H9 (cell line): Measurements from ENCODE around the gene METTL25B. TPM values are rescaled to one million over a fixed set of nuclear protein-coding genes. Genes with fewer than 3 reads are reported as not detected.
"Not testable (repeated sequence)": the region's sequence is repeated elsewhere in the genome, so short reads cannot be mapped to it uniquely, and the experiment has no call there.

Experiments
- DNase-seq: peaks from one replicate; pipeline ENCODE4 v3.0.0-alpha.2; 2017
- H2AFZ ChIP-seq: one replicate; pipeline ENCODE4 v1.6.1; 2013; ENCODE audit warnings: mild to moderate bottlenecking, low read length, control low read depth, moderate library complexity
- H2AK5ac ChIP-seq: 2 replicates; pipeline ENCODE4 v1.6.1; 2013; ENCODE audit warnings: low read length, control low read depth, mixed read lengths; ENCODE audit not compliant: insufficient read length
- H2BK120ac ChIP-seq: one replicate; pipeline ENCODE4 v1.6.1; 2013; ENCODE audit warnings: low read depth, mild to moderate bottlenecking, low read length, control low read depth, inconsistent platforms; ENCODE audit not compliant: poor library complexity, severe bottlenecking
- H2BK12ac ChIP-seq: 2 replicates; pipeline ENCODE4 v1.6.1; 2013; ENCODE audit warnings: low read length, control low read depth, mixed read lengths, low read depth; ENCODE audit not compliant: insufficient read length
- H2BK15ac ChIP-seq: 2 replicates; pipeline ENCODE4 v1.6.1; 2013; ENCODE audit warnings: low read depth, low read length, control low read depth
- H2BK20ac ChIP-seq: one replicate; pipeline ENCODE4 v1.6.1; 2013; ENCODE audit warnings: low read depth, mild to moderate bottlenecking, low read length, control low read depth, inconsistent platforms; ENCODE audit not compliant: poor library complexity, severe bottlenecking
- H2BK5ac ChIP-seq: 2 replicates; pipeline ENCODE4 v1.6.1; 2013; ENCODE audit warnings: low read length, control low read depth, mixed read lengths; ENCODE audit not compliant: insufficient read length
- H3K14ac ChIP-seq: 2 replicates; pipeline ENCODE4 v1.6.1; 2013; ENCODE audit warnings: low read length, control low read depth; ENCODE audit not compliant: insufficient read depth
- H3K18ac ChIP-seq: 2 replicates; pipeline ENCODE4 v1.6.1; 2013; ENCODE audit warnings: low read depth, mild to moderate bottlenecking, mixed read lengths, low read length, control low read depth; ENCODE audit not compliant: insufficient read length
- H3K23ac ChIP-seq: 2 replicates; pipeline ENCODE4 v1.6.1; 2013; ENCODE audit warnings: low read length, control low read depth, mixed read lengths, low read depth; ENCODE audit not compliant: insufficient read length
- H3K23me2 ChIP-seq: 2 replicates; pipeline ENCODE4 v1.6.1; 2013; ENCODE audit warnings: low read depth, mild to moderate bottlenecking, mixed read lengths, low read length, control low read depth; ENCODE audit not compliant: insufficient read length, poor library complexity, severe bottlenecking
- H3K27ac ChIP-seq: 2 replicates; pipeline ENCODE4 v1.5.1; 2013; ENCODE audit warnings: low read length, control low read depth, mixed read lengths, low read depth; ENCODE audit not compliant: insufficient read length
- H3K27me3 ChIP-seq: 2 replicates; pipeline ENCODE4 v1.6.1; 2013; ENCODE audit warnings: low read length, control low read depth, inconsistent platforms; ENCODE audit not compliant: insufficient read depth
- H3K4ac ChIP-seq: 2 replicates; pipeline ENCODE4 v1.6.1; 2013; ENCODE audit warnings: low read depth, mild to moderate bottlenecking, control low read depth, inconsistent platforms, low read length, moderate library complexity
- H3K4me1 ChIP-seq: 2 replicates; pipeline ENCODE4 v1.6.1; 2013; ENCODE audit warnings: low read length, control low read depth, inconsistent platforms; ENCODE audit not compliant: insufficient read depth
- H3K4me2 ChIP-seq: 2 replicates; pipeline ENCODE4 v1.6.1; 2013; ENCODE audit warnings: low read length, control low read depth, mixed read lengths; ENCODE audit not compliant: insufficient read length, insufficient read depth
- H3K56ac ChIP-seq: 2 replicates; pipeline ENCODE4 v1.6.1; 2013; ENCODE audit warnings: low read depth, mild to moderate bottlenecking, mixed read lengths, low read length, control low read depth; ENCODE audit not compliant: insufficient read length
- H3K79me1 ChIP-seq: 2 replicates; pipeline ENCODE4 v1.6.1; 2013; ENCODE audit warnings: low read depth, mild to moderate bottlenecking, moderate library complexity, low read length, control low read depth, inconsistent platforms; ENCODE audit not compliant: insufficient read depth, poor library complexity, severe bottlenecking
- H3K79me2 ChIP-seq: 2 replicates; pipeline ENCODE4 v1.6.1; 2013; ENCODE audit warnings: low read length, control low read depth, inconsistent platforms; ENCODE audit not compliant: insufficient read depth
- H3K9ac ChIP-seq: 2 replicates; pipeline ENCODE4 v1.6.1; 2013; ENCODE audit warnings: low read length, control low read depth, mixed read lengths; ENCODE audit not compliant: insufficient read length; ENCODE audit errors: extremely low read depth
- H3K9me3 ChIP-seq: one replicate; pipeline ENCODE4 v1.6.1; 2013; ENCODE audit warnings: low read depth, low read length, inconsistent platforms; ENCODE audit not compliant: control insufficient read depth
- H3T11ph ChIP-seq: one replicate; pipeline ENCODE4 v1.6.1; 2013; ENCODE audit warnings: mild to moderate bottlenecking, low read length, control low read depth, inconsistent platforms
- H4K20me1 ChIP-seq: one replicate; pipeline ENCODE4 v1.6.1; 2013; ENCODE audit not compliant: control insufficient read depth, insufficient read length, insufficient read depth
- H4K5ac ChIP-seq: 2 replicates; pipeline ENCODE4 v1.6.1; 2013; ENCODE audit warnings: low read depth, mild to moderate bottlenecking, mixed read lengths, low read length, control low read depth; ENCODE audit not compliant: insufficient read length
- H4K8ac ChIP-seq: replicated peaks from 2 replicates; pipeline ENCODE4 v1.6.1; 2013; ENCODE audit warnings: low read length, control low read depth, mixed read lengths, low read depth; ENCODE audit not compliant: insufficient read length
- H4K91ac ChIP-seq: 2 replicates; pipeline ENCODE4 v1.6.1; 2013; ENCODE audit warnings: low read depth, mild to moderate bottlenecking, moderate library complexity, mixed read lengths, low read length, control low read depth; ENCODE audit not compliant: insufficient read length
- H3K27ac Mint-ChIP-seq, 3 experiments: 2 replicates in 2 of 3; 3 replicates in 1 of 3; pipeline ENCODE4 v1.8.0; 2020 to 2021; ENCODE audit warnings: mixed read lengths in 3 of 3, mild to moderate bottlenecking in 1 of 3, moderate library complexity in 1 of 3
- H3K27me3 Mint-ChIP-seq: 2 replicates; pipeline ENCODE4 v1.8.0; 2021; ENCODE audit warnings: low read depth, mild to moderate bottlenecking, moderate library complexity, mixed read lengths
- H3K36me3 Mint-ChIP-seq, 3 experiments: 2 replicates in 2 of 3; 3 replicates in 1 of 3; pipeline ENCODE4 v1.8.0; 2020 to 2021; ENCODE audit warnings: low read depth in 3 of 3, mixed read lengths in 3 of 3; ENCODE audit not compliant: insufficient read depth in 1 of 3
- H3K4me1 Mint-ChIP-seq, 2 experiments: 2 replicates each; pipeline ENCODE4 v1.8.0; 2020; ENCODE audit warnings: mixed read lengths in 2 of 2
- H3K4me3 Mint-ChIP-seq, 2 experiments: 2 replicates in 1 of 2; 3 replicates in 1 of 2; pipeline ENCODE4 v1.8.0; 2020 to 2021; ENCODE audit warnings: mild to moderate bottlenecking in 2 of 2, mixed read lengths in 2 of 2, moderate library complexity in 1 of 2
- H3K9me3 Mint-ChIP-seq, 2 experiments: 2 replicates in 1 of 2; 3 replicates in 1 of 2; pipeline ENCODE4 v1.8.0; 2020; ENCODE audit warnings: mild to moderate bottlenecking in 2 of 2, mixed read lengths in 2 of 2, moderate library complexity in 1 of 2
- CTCF ChIP-seq: fragments of 200-600 bp; sonication (generic); conservative IDR thresholded peaks from 3 replicates; pipeline ENCODE4 v1.8.0; 2021; ENCODE audit warnings: antibody characterized with exemption, mild to moderate bottlenecking
- WGBS: extraction: QIAGEN DNeasy Blood & Tissue Kit; methylation state at CpG from one replicate; pipeline ENCODE4 v1.1.7; 2013; ENCODE audit warnings: missing lambda C conversion rate, low lambda C conversion rate, mixed read lengths; ENCODE audit not compliant: insufficient read length; ENCODE audit errors: extremely low coverage; 5-methylcytosine and 5-hydroxymethylcytosine counted together
- total RNA-seq: library from RNA; stranded (reverse); gene quantifications from 2 replicates; pipeline ENCODE4 v1.2.1, GENCODE V29; 2021

Gene METTL25B
- total RNA-seq, 1 experiment from 2014 or later = 26.2 TPM

GRCh38 chr1:156760796-156761104 is 32.5 kb downstream of the METTL25B start:
- H3K27ac ChIP-seq = no peak overlapping the region
- no peak overlapping the region for H4K8ac ChIP-seq
- no peaks in the 10 kb centered on the region for H3K23me2 ChIP-seq
- H2BK15ac ChIP-seq = no peak overlapping the region
- WGBS = no CpG with 5 or more reads among the region's 4 CpGs
- no peak overlapping the region for H3K9ac ChIP-seq
- H3K9me3 Mint-ChIP-seq = no peaks in the 10 kb centered on the region
- DNase-seq = no peak
- H3K4ac ChIP-seq = no peak overlapping the region
- H3K14ac ChIP-seq = no peak overlapping the region
- peak overlapping the region in 1 of 3 experiments; percentile 34; a peak in 1 of 7 replicates for H3K27ac Mint-ChIP-seq
- H3K27me3 Mint-ChIP-seq = no peaks in the 10 kb centered on the region
- no peak for TF ChIP-seq CTCF
- H3K18ac ChIP-seq = no peak overlapping the region
- no peaks in the 10 kb centered on the region for H3K9me3 ChIP-seq
- no peak overlapping the region for H4K91ac ChIP-seq
- no peak overlapping the region for H2BK12ac ChIP-seq
- peaks cover 10 to 12% of the 10 kb centered on the region in 2 experiments for H3K4me1 Mint-ChIP-seq
- no peak overlapping the region for H2AFZ ChIP-seq
- no peak overlapping the region for H3K23ac ChIP-seq
- H4K5ac ChIP-seq = no peak overlapping the region
- no peaks in the 10 kb centered on the region for H4K20me1 ChIP-seq
- H3K79me1 ChIP-seq = no peaks in the 10 kb centered on the region
- no peak overlapping the region for H3T11ph ChIP-seq
- H3K4me3 Mint-ChIP-seq = no peak overlapping the region
- H3K36me3 Mint-ChIP-seq = no peaks in the 10 kb centered on the region; a peak in 1 of 7 replicates
- H3K79me2 ChIP-seq = no peaks in the 10 kb centered on the region
- H2BK20ac ChIP-seq = no peak overlapping the region
- no peak overlapping the region for H3K56ac ChIP-seq
- H2AK5ac ChIP-seq = no peak overlapping the region
- H3K27me3 ChIP-seq = no peaks in the 10 kb centered on the region
- no peak overlapping the region for H2BK120ac ChIP-seq
- H2BK5ac ChIP-seq = no peak overlapping the region
- 0 out of 2 replicates have a peak, but pooled peaks cover 2% of the 10 kb centered on the region for H3K4me1 ChIP-seq
- no peak overlapping the region for H3K4me2 ChIP-seq

- not testable (repeated sequence) for H3K23ac ChIP-seq, H4K5ac ChIP-seq, H4K8ac ChIP-seq, H2AFZ ChIP-seq, H3K27me3 ChIP-seq, H3K56ac ChIP-seq, H2BK20ac ChIP-seq, H3K18ac ChIP-seq, H3K27me3 Mint-ChIP-seq, H2BK120ac ChIP-seq, DNase-seq, H3K27ac Mint-ChIP-seq, H4K20me1 ChIP-seq, H3K14ac ChIP-seq, H2BK12ac ChIP-seq, H2BK5ac ChIP-seq, H3K4ac ChIP-seq, H3K9me3 Mint-ChIP-seq, H3K4me2 ChIP-seq, H3K4me3 Mint-ChIP-seq, H3K9me3 ChIP-seq, H4K91ac ChIP-seq, H2AK5ac ChIP-seq, H3K4me1 ChIP-seq, H3T11ph ChIP-seq, H3K9ac ChIP-seq, H3K79me1 ChIP-seq, H2BK15ac ChIP-seq, H3K27ac ChIP-seq
- Histone ChIP-seq H3K79me2 (peaks cover 14% of the 10 kb centered on the region), H3K23me2 (peaks cover 17% of the 10 kb centered on the region)
- peaks cover 28% of the 10 kb centered on the region in 2 experiments for H3K4me1 Mint-ChIP-seq
- H3K36me3 Mint-ChIP-seq = peaks cover 3 to 13% (median 12%) of the 10 kb centered on the region in 3 experiments; a peak in 6 of 7 replicates
- no CpG with 5 or more reads among the region's 15 CpGs for WGBS
Observed at GRCh38 chr1:156765136-156765535, 36.9 kb downstream of the METTL25B start.
